HL-60 (cell line): ENCODE results near the gene CAMK2D.

Source experiments
- DNase-seq, 2 experiments: peaks; one replicate each; pipeline ENCODE4 v3.0.0-alpha.2; 2010 to 2020; ENCODE audit warnings: low read depth in 1 of 2, low spot score in 1 of 2
- H3K27ac ChIP-seq: fragments of 250-450 bp; sonication (Bioruptor Pico); replicated peaks from 2 replicates; pipeline ENCODE4 v1.5.1; 2020; ENCODE audit warnings: mild to moderate bottlenecking, moderate library complexity
- H3K27me3 ChIP-seq: fragments of 250-450 bp; sonication (Bioruptor Pico); 2 replicates; pipeline ENCODE4 v1.5.1; 2021; ENCODE audit warnings: mild to moderate bottlenecking, moderate library complexity; ENCODE audit not compliant: insufficient read depth, poor library complexity, severe bottlenecking
- H3K4me3 ChIP-seq: replicated peaks from 2 replicates; pipeline ENCODE4 v1.5.1; 2011; ENCODE audit warnings: mild to moderate bottlenecking, control low read depth, low read length; ENCODE audit not compliant: insufficient read depth
- GABPA ChIP-seq: IDR thresholded peaks from 2 replicates; pipeline ENCODE4 v1.6.1; 2012; ENCODE audit warnings: low read depth
- POLR2AphosphoS5 ChIP-seq: IDR thresholded peaks from 2 replicates; pipeline ENCODE4 v1.6.1; 2012; ENCODE audit warnings: low read depth
- SPI1 ChIP-seq: IDR thresholded peaks from 2 replicates; pipeline ENCODE4 v1.6.1; 2012; ENCODE audit warnings: low read depth, mild to moderate bottlenecking, borderline replicate concordance
- TF ChIP-seq, protein P1 (sequence below): IDR thresholded peaks from one replicate; pipeline ENCODE4 v1.5.1; 2011; ENCODE audit warnings: low read length, control low read depth, inconsistent platforms; ENCODE audit not compliant: insufficient read depth
- TF ChIP-seq, protein P2 (sequence below): IDR thresholded peaks from 2 replicates; pipeline ENCODE4 v1.6.1; 2012; ENCODE audit warnings: low read depth; ENCODE audit not compliant: insufficient replicate concordance

Gene CAMK2D

GRCh38 chr4:113434247-113434587, 327.3 kb downstream of the CAMK2D start:
- TF ChIP-seq GABPA (no peak), SPI1 (no peak), POLR2AphosphoS5 (no peak)
- TF ChIP-seq, protein P1, sequence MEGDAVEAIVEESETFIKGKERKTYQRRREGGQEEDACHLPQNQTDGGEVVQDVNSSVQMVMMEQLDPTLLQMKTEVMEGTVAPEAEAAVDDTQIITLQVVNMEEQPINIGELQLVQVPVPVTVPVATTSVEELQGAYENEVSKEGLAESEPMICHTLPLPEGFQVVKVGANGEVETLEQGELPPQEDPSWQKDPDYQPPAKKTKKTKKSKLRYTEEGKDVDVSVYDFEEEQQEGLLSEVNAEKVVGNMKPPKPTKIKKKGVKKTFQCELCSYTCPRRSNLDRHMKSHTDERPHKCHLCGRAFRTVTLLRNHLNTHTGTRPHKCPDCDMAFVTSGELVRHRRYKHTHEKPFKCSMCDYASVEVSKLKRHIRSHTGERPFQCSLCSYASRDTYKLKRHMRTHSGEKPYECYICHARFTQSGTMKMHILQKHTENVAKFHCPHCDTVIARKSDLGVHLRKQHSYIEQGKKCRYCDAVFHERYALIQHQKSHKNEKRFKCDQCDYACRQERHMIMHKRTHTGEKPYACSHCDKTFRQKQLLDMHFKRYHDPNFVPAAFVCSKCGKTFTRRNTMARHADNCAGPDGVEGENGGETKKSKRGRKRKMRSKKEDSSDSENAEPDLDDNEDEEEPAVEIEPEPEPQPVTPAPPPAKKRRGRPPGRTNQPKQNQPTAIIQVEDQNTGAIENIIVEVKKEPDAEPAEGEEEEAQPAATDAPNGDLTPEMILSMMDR = no peak
- TF ChIP-seq, protein P2, sequence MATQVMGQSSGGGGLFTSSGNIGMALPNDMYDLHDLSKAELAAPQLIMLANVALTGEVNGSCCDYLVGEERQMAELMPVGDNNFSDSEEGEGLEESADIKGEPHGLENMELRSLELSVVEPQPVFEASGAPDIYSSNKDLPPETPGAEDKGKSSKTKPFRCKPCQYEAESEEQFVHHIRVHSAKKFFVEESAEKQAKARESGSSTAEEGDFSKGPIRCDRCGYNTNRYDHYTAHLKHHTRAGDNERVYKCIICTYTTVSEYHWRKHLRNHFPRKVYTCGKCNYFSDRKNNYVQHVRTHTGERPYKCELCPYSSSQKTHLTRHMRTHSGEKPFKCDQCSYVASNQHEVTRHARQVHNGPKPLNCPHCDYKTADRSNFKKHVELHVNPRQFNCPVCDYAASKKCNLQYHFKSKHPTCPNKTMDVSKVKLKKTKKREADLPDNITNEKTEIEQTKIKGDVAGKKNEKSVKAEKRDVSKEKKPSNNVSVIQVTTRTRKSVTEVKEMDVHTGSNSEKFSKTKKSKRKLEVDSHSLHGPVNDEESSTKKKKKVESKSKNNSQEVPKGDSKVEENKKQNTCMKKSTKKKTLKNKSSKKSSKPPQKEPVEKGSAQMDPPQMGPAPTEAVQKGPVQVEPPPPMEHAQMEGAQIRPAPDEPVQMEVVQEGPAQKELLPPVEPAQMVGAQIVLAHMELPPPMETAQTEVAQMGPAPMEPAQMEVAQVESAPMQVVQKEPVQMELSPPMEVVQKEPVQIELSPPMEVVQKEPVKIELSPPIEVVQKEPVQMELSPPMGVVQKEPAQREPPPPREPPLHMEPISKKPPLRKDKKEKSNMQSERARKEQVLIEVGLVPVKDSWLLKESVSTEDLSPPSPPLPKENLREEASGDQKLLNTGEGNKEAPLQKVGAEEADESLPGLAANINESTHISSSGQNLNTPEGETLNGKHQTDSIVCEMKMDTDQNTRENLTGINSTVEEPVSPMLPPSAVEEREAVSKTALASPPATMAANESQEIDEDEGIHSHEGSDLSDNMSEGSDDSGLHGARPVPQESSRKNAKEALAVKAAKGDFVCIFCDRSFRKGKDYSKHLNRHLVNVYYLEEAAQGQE = no peak
- Histone ChIP-seq H3K27me3 (no peaks in the 10 kb centered on the region), H3K4me3 (no peak overlapping the region), H3K27ac (no peak overlapping the region)
- DNase-seq = no peak

DNA sequence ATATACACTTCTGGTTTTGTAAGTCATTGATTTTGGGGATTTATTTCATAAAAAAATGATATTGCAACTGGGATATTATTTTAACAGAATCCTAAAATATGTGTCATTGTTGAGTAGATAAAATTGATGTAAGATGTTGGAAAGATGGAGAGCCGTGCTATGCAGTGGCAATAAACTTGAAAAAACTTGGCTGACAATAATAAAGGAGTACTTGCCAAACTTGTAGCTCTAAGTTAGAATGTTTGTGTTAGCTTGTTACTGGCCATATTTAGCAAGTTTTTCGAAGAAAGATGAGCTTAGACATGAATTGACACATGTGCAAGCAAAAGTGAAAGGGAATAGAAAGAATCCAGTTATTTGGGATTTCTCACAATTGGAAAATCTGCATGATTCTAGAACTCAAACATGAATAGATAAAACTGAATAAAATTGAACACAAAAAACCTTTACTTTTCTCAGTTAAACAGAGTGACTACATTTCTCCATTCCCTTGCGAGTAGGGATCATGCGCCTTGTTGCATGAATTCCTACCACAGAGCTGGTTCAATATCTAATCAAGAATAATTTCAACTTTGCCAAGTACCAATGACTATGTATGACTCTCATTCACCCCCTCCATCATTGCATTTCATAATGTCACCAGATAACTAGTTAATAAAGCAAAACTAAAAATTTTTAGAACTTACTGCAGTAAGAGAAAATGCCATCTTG, 327.8 kb downstream of the CAMK2D start:
- no peaks in the 10 kb centered on the region for H3K27me3 ChIP-seq
- H3K4me3 ChIP-seq = no peak overlapping the region

DNA sequence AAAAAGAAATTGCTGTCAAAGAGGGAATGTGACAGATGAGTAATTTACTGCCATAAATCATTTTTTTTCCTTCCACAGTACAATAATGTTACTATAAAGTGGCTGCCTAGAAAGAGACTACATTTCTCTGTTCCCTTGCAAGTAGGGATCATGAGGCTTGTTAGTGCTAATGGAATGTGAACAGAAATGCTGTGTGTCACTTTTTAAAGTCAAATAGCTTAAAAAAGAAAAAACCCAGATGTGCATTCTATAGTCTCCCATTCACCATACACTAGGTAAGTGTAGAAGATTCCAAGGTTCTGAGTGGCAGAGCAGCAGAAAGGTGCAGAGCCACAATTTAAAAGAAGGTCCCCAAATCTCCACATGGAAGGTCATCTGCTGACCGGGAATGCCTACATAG, 328.4 kb downstream of the CAMK2D start:
- Histone ChIP-seq H3K27me3 (no peaks in the 10 kb centered on the region), H3K4me3 (no peak overlapping the region), H3K27ac (no peak overlapping the region)
- TF ChIP-seq, protein P2 = no peak
- TF ChIP-seq GABPA (no peak), POLR2AphosphoS5 (no peak), SPI1 (no peak)
- TF ChIP-seq, protein P1 = no peak
- no peak for DNase-seq

More for the DNA sequence above, 327.8 kb downstream of the CAMK2D start:
- no peak for DNase-seq
- H3K27ac ChIP-seq = no peak overlapping the region
- TF ChIP-seq, protein P2 = no peak
- TF ChIP-seq POLR2AphosphoS5 (no peak), GABPA (no peak), SPI1 (no peak)
- TF ChIP-seq, protein P1 = no peak
